A549 (cell line): ENCODE measurements around the gene KRT17. TPM values are rescaled to one million over a fixed set of nuclear protein-coding genes. Genes with fewer than 3 reads are reported as not detected.

Experiments
- ATAC-seq, 2 experiments: fragments of 200-7000 bp in 1 of 2; fragments of >200 bp in 1 of 2; cut with Nextera tagmentation in 1 of 2; cut with Tn5 transposase in 1 of 2; 3 replicates each; pipeline versions ENCODE4 v1.8.0 to v1.9.1; 2018 to 2020; ENCODE audit warnings: mild to moderate bottlenecking in 1 of 2, moderate library complexity in 1 of 2
- CTCF ChIA-PET: fragments of 300-600 bp; sonication (Branson Sonifier 250); formaldehyde crosslinking; extraction: SDS; loops from one replicate; lab custom pipeline; 2021; ENCODE audit warnings: antibody characterized with exemption, inconsistent platforms; lab: Yijun Ruan, JAX
- POLR2A ChIA-PET: fragments of 350-600 bp; formaldehyde crosslinking; extraction: SDS; loops from one replicate; lab custom pipeline; 2021; ENCODE audit warnings: antibody characterized with exemption, inconsistent platforms; lab: Yijun Ruan, JAX
- DNase-seq, 2 experiments: peaks; one replicate each; pipeline versions ENCODE4 v3.0.0 to v3.0.0-alpha.2; 2011 to 2016; ENCODE audit warnings: low read depth in 1 of 2, low spot score in 1 of 2
- FAIRE-seq: peaks from 2 replicates; lab custom pipeline; 2011; peaks lifted over from hg19 to GRCh38; lab: Jason Lieb, UNC
- H3K27ac ChIP-seq, 2 experiments: fragments of >200 bp; sonication (Bioruptor Twin); formaldehyde crosslinking; 3 replicates each; pipeline ENCODE4 v1.5.1; 2016 to 2017
- H3K4me1 ChIP-seq: fragments of >200 bp; sonication (Bioruptor Twin); formaldehyde crosslinking; 3 replicates; pipeline ENCODE4 v1.6.1; 2016
- H3K4me2 ChIP-seq: fragments of >200 bp; sonication (Bioruptor Twin); formaldehyde crosslinking; 3 replicates; pipeline ENCODE4 v1.6.1; 2016
- H3K4me3 ChIP-seq: fragments of >200 bp; sonication (Bioruptor Twin); formaldehyde crosslinking; 3 replicates; pipeline ENCODE4 v1.5.1; 2016
- H3K9me3 ChIP-seq: fragments of >200 bp; sonication (Bioruptor Twin); formaldehyde crosslinking; 3 replicates; pipeline ENCODE4 v1.6.1; 2016
- ATOH8 ChIP-seq: fragments of 250-450 bp; sonication (Bioruptor Pico); IDR thresholded peaks from 2 replicates; pipeline ENCODE4 v1.5.0; 2020; ENCODE audit warnings: low read depth, mild to moderate bottlenecking, moderate library complexity
- BHLHE40 ChIP-seq: IDR thresholded peaks from 2 replicates; pipeline ENCODE4 v1.6.1; 2012; ENCODE audit warnings: low read depth, low read length, inconsistent platforms
- CBX2 ChIP-seq: fragments of 200-600 bp; sonication (generic); IDR thresholded peaks from 2 replicates; pipeline ENCODE4 v1.6.1; 2016; ENCODE audit warnings: low read depth, mild to moderate bottlenecking, borderline replicate concordance
- CHD2 ChIP-seq: fragments of 150-350 bp; IDR thresholded peaks from 2 replicates; pipeline ENCODE4 v1.6.1; 2014; ENCODE audit warnings: low read length; ENCODE audit not compliant: partially characterized antibody
- ELK1 ChIP-seq: fragments of 150-350 bp; IDR thresholded peaks from 2 replicates; pipeline ENCODE4 v1.6.1; 2014; ENCODE audit warnings: low read depth, mild to moderate bottlenecking, low read length
- ESRRA ChIP-seq: fragments of 150-350 bp; IDR thresholded peaks from 2 replicates; pipeline ENCODE4 v1.6.1; 2014; ENCODE audit warnings: mild to moderate bottlenecking, low read length, borderline replicate concordance
- FOSB ChIP-seq: fragments of 250-450 bp; sonication (Bioruptor Pico); IDR thresholded peaks from 2 replicates; pipeline ENCODE4 v1.5.0; 2020; ENCODE audit warnings: mild to moderate bottlenecking, moderate library complexity
- GATA3 ChIP-seq: IDR thresholded peaks from 2 replicates; pipeline ENCODE4 v1.6.1; 2012; ENCODE audit warnings: borderline replicate concordance
- HMGXB4 ChIP-seq: fragments of 250-450 bp; sonication (Bioruptor Pico); IDR thresholded peaks from 2 replicates; pipeline ENCODE4 v1.5.0; 2021; ENCODE audit warnings: mild to moderate bottlenecking, moderate library complexity, borderline replicate concordance
- JUNB ChIP-seq: fragments of >200 bp; sonication (Bioruptor Twin); formaldehyde crosslinking; IDR thresholded peaks from 2 replicates; pipeline ENCODE4 v1.6.1; 2016
- NFE2L2 ChIP-seq: fragments of 150-350 bp; conservative IDR thresholded peaks from 2 replicates; pipeline ENCODE4 v1.6.1; 2014; ENCODE audit warnings: low read length
- POLR2AphosphoS2 ChIP-seq: conservative IDR thresholded peaks from 2 replicates; pipeline ENCODE4 v1.6.1; 2012; ENCODE audit warnings: low read length, improper control_type of control experiment, inconsistent platforms
- RCOR1 ChIP-seq: fragments of 150-350 bp; IDR thresholded peaks from 2 replicates; pipeline ENCODE4 v1.6.1; 2014; ENCODE audit warnings: antibody characterized with exemption, low read length, low read depth
- RNF2 ChIP-seq: fragments of 200-600 bp; sonication (generic); IDR thresholded peaks from 2 replicates; pipeline ENCODE4 v1.6.1; 2016; ENCODE audit warnings: low read depth, mild to moderate bottlenecking, antibody characterized with exemption, moderate library complexity, borderline replicate concordance
- TFCP2L1 ChIP-seq: fragments of 250-450 bp; sonication (Bioruptor Pico); IDR thresholded peaks from 2 replicates; pipeline ENCODE4 v1.5.0; 2021; ENCODE audit warnings: mild to moderate bottlenecking
- TP53 ChIP-seq: fragments of 250-450 bp; sonication (Bioruptor Pico); IDR thresholded peaks from 2 replicates; pipeline ENCODE4 v1.5.0; 2021; ENCODE audit warnings: mild to moderate bottlenecking, moderate library complexity
- USF2 ChIP-seq: fragments of 450-650 bp; IDR thresholded peaks from 2 replicates; pipeline ENCODE4 v1.6.1; 2014; ENCODE audit warnings: antibody characterized with exemption
- ZC3H11A ChIP-seq: fragments of 450-650 bp; IDR thresholded peaks from 2 replicates; pipeline ENCODE4 v1.6.1; 2014; ENCODE audit warnings: antibody characterized with exemption, mild to moderate bottlenecking
- ZFP36 ChIP-seq: fragments of 450-650 bp; IDR thresholded peaks from 2 replicates; pipeline ENCODE4 v1.6.1; 2014; ENCODE audit warnings: borderline replicate concordance; ENCODE audit not compliant: partially characterized antibody
- WGBS: methylation state at CpG from one replicate; pipeline ENCODE4 v1.1.6; 2017; ENCODE audit errors: missing lambda C conversion rate; 5-methylcytosine and 5-hydroxymethylcytosine counted together
- polyA plus RNA-seq, 4 experiments: library from polyadenylated mRNA; depleted of rRNA in 3 of 4; stranded (reverse); fragments of >200 nt; fragmentation: RNase III in 1 of 4; extraction: RNeasy Plus Mini Kit Qiagen cat#74134 plus additional on column Dnase treatment in 1 of 4; gene quantifications; 2 replicates in 3 of 4; 3 replicates in 1 of 4; pipeline ENCODE4 v1.2.3, GENCODE V29; 2011 to 2017

Gene KRT17
- polyA plus RNA-seq, 2 of the 4 experiments (the other 2 are of a cell fraction) = 0.43 to 1.2 TPM

GRCh38 chr17:41571561-41572434 is 52.6 kb downstream of the KRT17 start, which contains the start of gene KRT9:
Gene KRT9 (minus strand): TSS chr17:41572059. CDS start chr17:41571992, 67 bp downstream.
- DNase-seq (no peak), ATAC-seq (no peak; a peak in 1 of 6 replicates), FAIRE-seq (no peak)
- POLR2A ChIA-PET = no interaction called here
- Histone ChIP-seq H3K9me3 (no peaks in the 10 kb centered on the region), H3K4me3 (no peak within 1 kb of the TSS), H3K27ac (no peak within 1 kb of the TSS), H3K4me1 (no peaks in the 10 kb centered on the region), H3K4me2 (no peak within 1 kb of the TSS)
- WGBS = 62% methylated on average over 12 of the region's 24 CpGs
- CTCF ChIA-PET = interaction anchor here (1.0 to 21.0 kb wide), 7 partner anchors 7 to 113 kb away, joined by 3 to 353 read pairs (median 22); no protein-coding TSS in a partner anchor
- no peak for TF ChIP-seq CBX2
- no peak for TF ChIP-seq POLR2AphosphoS2
- no peak for TF ChIP-seq ELK1
- no peak for TF ChIP-seq CHD2
- no peak for TF ChIP-seq ATOH8 (CRISPR knock-in tag)
- TF ChIP-seq USF2 = no peak
- no peak for TF ChIP-seq ZFP36
- TF ChIP-seq RNF2 = no peak
- TF ChIP-seq HMGXB4 = no peak
- TF ChIP-seq TP53 (CRISPR knock-in tag) = no peak
- no peak for TF ChIP-seq NFE2L2
- no peak for TF ChIP-seq BHLHE40
- TF ChIP-seq ESRRA = no peak
- TF ChIP-seq JUNB = no peak
- no peak for TF ChIP-seq RCOR1
- TF ChIP-seq ZC3H11A = no peak
- TF ChIP-seq FOSB (CRISPR knock-in tag) = no peak
- no peak for TF ChIP-seq GATA3
- TF ChIP-seq TFCP2L1 (CRISPR knock-in tag) = no peak

Other genes starting within 250 kb of the KRT17 start
- gene KRT34, start 242.3 kb downstream of the KRT17 start, polyA plus RNA-seq (2011; rRNA removed) = 0.09 TPM in 2 replicates
- 0.17 to 0.33 TPM (median 0.23 TPM) in 3 replicates for gene KRT34, start 242.3 kb downstream of the KRT17 start, polyA plus RNA-seq (2017; fragmentation: RNase III; extraction: RNeasy Plus Mini Kit Qiagen cat#74134 plus additional on column Dnase treatment)
- gene KRT31, start 227.0 kb downstream of the KRT17 start, polyA plus RNA-seq (2011; rRNA removed) = not detected in 2 replicates
- gene KRT31, start 227.0 kb downstream of the KRT17 start, polyA plus RNA-seq (2017; fragmentation: RNase III; extraction: RNeasy Plus Mini Kit Qiagen cat#74134 plus additional on column Dnase treatment) = not detected in 3 replicates
- gene KRT37, start 200.0 kb downstream of the KRT17 start, polyA plus RNA-seq (2011; rRNA removed) = not detected in 2 replicates
- gene KRT37, start 200.0 kb downstream of the KRT17 start, polyA plus RNA-seq (2017; fragmentation: RNase III; extraction: RNeasy Plus Mini Kit Qiagen cat#74134 plus additional on column Dnase treatment) = not detected in 3 replicates
- not detected in 2 replicates for gene KRT38, start 183.6 kb downstream of the KRT17 start, polyA plus RNA-seq (2011; rRNA removed)
- not detected in 3 replicates for gene KRT38, start 183.6 kb downstream of the KRT17 start, polyA plus RNA-seq (2017; fragmentation: RNase III; extraction: RNeasy Plus Mini Kit Qiagen cat#74134 plus additional on column Dnase treatment)
- gene KRT32, start 157.2 kb downstream of the KRT17 start, polyA plus RNA-seq (2011; rRNA removed) = not detected in 2 replicates
- gene KRT32, start 157.2 kb downstream of the KRT17 start, polyA plus RNA-seq (2017; fragmentation: RNase III; extraction: RNeasy Plus Mini Kit Qiagen cat#74134 plus additional on column Dnase treatment) = not detected in 3 replicates
- not detected in 2 replicates for gene KRT35, start 143.4 kb downstream of the KRT17 start, polyA plus RNA-seq (2011; rRNA removed)
- not detected in 3 replicates for gene KRT35, start 143.4 kb downstream of the KRT17 start, polyA plus RNA-seq (2017; fragmentation: RNase III; extraction: RNeasy Plus Mini Kit Qiagen cat#74134 plus additional on column Dnase treatment)
- not detected in 2 replicates for gene KRT36, start 134.7 kb downstream of the KRT17 start, polyA plus RNA-seq (2011; rRNA removed)
- not detected in 3 replicates for gene KRT36, start 134.7 kb downstream of the KRT17 start, polyA plus RNA-seq (2017; fragmentation: RNase III; extraction: RNeasy Plus Mini Kit Qiagen cat#74134 plus additional on column Dnase treatment)
- gene KRT13, start 119.0 kb downstream of the KRT17 start, polyA plus RNA-seq (2011; rRNA removed) = 0.06 and 0.08 TPM in 2 replicates
- gene KRT13, start 119.0 kb downstream of the KRT17 start, polyA plus RNA-seq (2017; fragmentation: RNase III; extraction: RNeasy Plus Mini Kit Qiagen cat#74134 plus additional on column Dnase treatment) = not detected in 3 replicates
- 2.1 and 2.6 TPM in 2 replicates for gene KRT15, start 105.7 kb downstream of the KRT17 start, polyA plus RNA-seq (2011; rRNA removed)
- gene KRT15, start 105.7 kb downstream of the KRT17 start, polyA plus RNA-seq (2017; fragmentation: RNase III; extraction: RNeasy Plus Mini Kit Qiagen cat#74134 plus additional on column Dnase treatment) = 0.54 to 1.4 TPM (median 0.62 TPM) in 3 replicates
- 23.8 and 26.2 TPM in 2 replicates for gene KRT19, start 96.3 kb downstream of the KRT17 start, polyA plus RNA-seq (2011; rRNA removed)
- 27.8 to 31.2 TPM (median 29.9 TPM) in 3 replicates for gene KRT19, start 96.3 kb downstream of the KRT17 start, polyA plus RNA-seq (2017; fragmentation: RNase III; extraction: RNeasy Plus Mini Kit Qiagen cat#74134 plus additional on column Dnase treatment)
- not detected in 2 replicates for gene KRT9, start 52.5 kb downstream of the KRT17 start, polyA plus RNA-seq (2011; rRNA removed)
- not detected in 3 replicates for gene KRT9, start 52.5 kb downstream of the KRT17 start, polyA plus RNA-seq (2017; fragmentation: RNase III; extraction: RNeasy Plus Mini Kit Qiagen cat#74134 plus additional on column Dnase treatment)
- gene KRT14, start 37.7 kb downstream of the KRT17 start, polyA plus RNA-seq (2011; rRNA removed) = 0.04 TPM in 1 of 2 replicates, not detected in the other
- gene KRT14, start 37.7 kb downstream of the KRT17 start, polyA plus RNA-seq (2017; fragmentation: RNase III; extraction: RNeasy Plus Mini Kit Qiagen cat#74134 plus additional on column Dnase treatment) = 0.07 to 0.10 TPM (median 0.09 TPM) in 3 replicates
- 0.21 and 0.28 TPM in 2 replicates for gene KRT16, start 11.8 kb downstream of the KRT17 start, polyA plus RNA-seq (2011; rRNA removed)
- 0.44 TPM in 1 of 3 replicates, not detected in the others for gene KRT16, start 11.8 kb downstream of the KRT17 start, polyA plus RNA-seq (2017; fragmentation: RNase III; extraction: RNeasy Plus Mini Kit Qiagen cat#74134 plus additional on column Dnase treatment)
- gene EIF1, start 64.3 kb upstream of the KRT17 start, polyA plus RNA-seq (2011; rRNA removed) = 873 and 1,224 TPM in 2 replicates
- 827 to 920 TPM (median 834 TPM) in 3 replicates for gene EIF1, start 64.3 kb upstream of the KRT17 start, polyA plus RNA-seq (2017; fragmentation: RNase III; extraction: RNeasy Plus Mini Kit Qiagen cat#74134 plus additional on column Dnase treatment)
- gene GAST, start 87.8 kb upstream of the KRT17 start, polyA plus RNA-seq (2011; rRNA removed) = not detected in 2 replicates
- not detected in 3 replicates for gene GAST, start 87.8 kb upstream of the KRT17 start, polyA plus RNA-seq (2017; fragmentation: RNase III; extraction: RNeasy Plus Mini Kit Qiagen cat#74134 plus additional on column Dnase treatment)
- 2.0 and 2.2 TPM in 2 replicates for gene HAP1, start 110.1 kb upstream of the KRT17 start, polyA plus RNA-seq (2011; rRNA removed)
- gene HAP1, start 110.1 kb upstream of the KRT17 start, polyA plus RNA-seq (2017; fragmentation: RNase III; extraction: RNeasy Plus Mini Kit Qiagen cat#74134 plus additional on column Dnase treatment) = 1.3 to 2.3 TPM (median 1.6 TPM) in 3 replicates
- gene JUP, start 162.1 kb upstream of the KRT17 start, polyA plus RNA-seq (2011; rRNA removed) = 54.8 and 110 TPM in 2 replicates
- gene JUP, start 162.1 kb upstream of the KRT17 start, polyA plus RNA-seq (2017; fragmentation: RNase III; extraction: RNeasy Plus Mini Kit Qiagen cat#74134 plus additional on column Dnase treatment) = 63.3 to 127 TPM (median 107 TPM) in 3 replicates
- 32.1 and 36.0 TPM in 2 replicates for gene P3H4, start 187.4 kb upstream of the KRT17 start, polyA plus RNA-seq (2011; rRNA removed)
- gene P3H4, start 187.4 kb upstream of the KRT17 start, polyA plus RNA-seq (2017; fragmentation: RNase III; extraction: RNeasy Plus Mini Kit Qiagen cat#74134 plus additional on column Dnase treatment) = 41.6 to 62.1 TPM (median 52.8 TPM) in 3 replicates
- 109 and 112 TPM in 2 replicates for gene FKBP10, start 188.4 kb upstream of the KRT17 start, polyA plus RNA-seq (2011; rRNA removed)
- gene FKBP10, start 188.4 kb upstream of the KRT17 start, polyA plus RNA-seq (2017; fragmentation: RNase III; extraction: RNeasy Plus Mini Kit Qiagen cat#74134 plus additional on column Dnase treatment) = 109 to 121 TPM (median 119 TPM) in 3 replicates
- gene NT5C3B, start 211.7 kb upstream of the KRT17 start, polyA plus RNA-seq (2011; rRNA removed) = 167 and 171 TPM in 2 replicates
- 109 to 118 TPM (median 114 TPM) in 3 replicates for gene NT5C3B, start 211.7 kb upstream of the KRT17 start, polyA plus RNA-seq (2017; fragmentation: RNase III; extraction: RNeasy Plus Mini Kit Qiagen cat#74134 plus additional on column Dnase treatment)
- 0.13 and 0.19 TPM in 2 replicates for gene KLHL10, start 213.2 kb upstream of the KRT17 start, polyA plus RNA-seq (2011; rRNA removed)
- gene KLHL10, start 213.2 kb upstream of the KRT17 start, polyA plus RNA-seq (2017; fragmentation: RNase III; extraction: RNeasy Plus Mini Kit Qiagen cat#74134 plus additional on column Dnase treatment) = 0.04 to 0.12 TPM (median 0.05 TPM) in 3 replicates
- 12.7 and 13.7 TPM in 2 replicates for gene KLHL11, start 240.8 kb upstream of the KRT17 start, polyA plus RNA-seq (2011; rRNA removed)
- 3.1 to 3.8 TPM (median 3.8 TPM) in 3 replicates for gene KLHL11, start 240.8 kb upstream of the KRT17 start, polyA plus RNA-seq (2017; fragmentation: RNase III; extraction: RNeasy Plus Mini Kit Qiagen cat#74134 plus additional on column Dnase treatment)